Ishikawa (cell line): ENCODE results near the gene KIRREL2.

Source experiments
- CEBPB ChIP-seq: IDR thresholded peaks from 2 replicates; pipeline ENCODE4 v1.6.1; 2012
- EGR1 ChIP-seq: IDR thresholded peaks from 2 replicates; pipeline ENCODE4 v1.6.1; 2012
- EP300 ChIP-seq: IDR thresholded peaks from 2 replicates; pipeline ENCODE4 v1.6.1; 2012; ENCODE audit warnings: borderline replicate concordance
- FOXM1 ChIP-seq: IDR thresholded peaks from 2 replicates; pipeline ENCODE4 v1.6.1; 2012; ENCODE audit warnings: low read depth, borderline replicate concordance
- RAD21 ChIP-seq: IDR thresholded peaks from 2 replicates; pipeline ENCODE4 v1.6.1; 2012; ENCODE audit warnings: low read depth
- REST ChIP-seq: IDR thresholded peaks from 2 replicates; pipeline ENCODE4 v1.6.1; 2012; ENCODE audit warnings: low read depth, mild to moderate bottlenecking
- TAF1 ChIP-seq: IDR thresholded peaks from 2 replicates; pipeline ENCODE4 v1.6.1; 2012; ENCODE audit warnings: low read depth, mild to moderate bottlenecking
- TCF12 ChIP-seq: IDR thresholded peaks from 2 replicates; pipeline ENCODE4 v1.6.1; 2012; ENCODE audit warnings: low read depth
- TEAD4 ChIP-seq: IDR thresholded peaks from 2 replicates; pipeline ENCODE4 v1.6.1; 2012
- USF1 ChIP-seq: IDR thresholded peaks from 2 replicates; pipeline ENCODE4 v1.6.1; 2012
- YY1 ChIP-seq: IDR thresholded peaks from 2 replicates; pipeline ENCODE4 v1.6.1; 2012; ENCODE audit warnings: low read depth
- ZBTB7A ChIP-seq: IDR thresholded peaks from 2 replicates; pipeline ENCODE4 v1.6.1; 2012; ENCODE audit warnings: low read depth

GRCh38 chr19:35816846-35817245 lies 39.9 kb upstream of the KIRREL2 start:
- TF ChIP-seq EP300 (no peak), EGR1 (no peak), TEAD4 (no peak), REST (no peak), FOXM1 (no peak), ZBTB7A (no peak), CEBPB (no peak), TAF1 (no peak), USF1 (no peak), YY1 (no peak), TCF12 (no peak), RAD21 (no peak)
